HCT116 (cell line): ENCODE data around the gene RAB24. TPM values are rescaled to one million over a fixed set of nuclear protein-coding genes. Genes with fewer than 3 reads are reported as not detected.

Experiments used
- ATAC-seq: fragments of 200-7000 bp; cut with Tn5 transposase; 2 replicates; pipeline ENCODE4 v1.9.1; 2020; ENCODE audit warnings: mild to moderate bottlenecking, moderate library complexity
- BruUV-seq: library from RNA; stranded (reverse); fragments of 400-500 nt; replicated peaks from 2 replicates; lab custom pipeline; 2021; lab: Mats Ljungman, UMichigan
- CTCF ChIA-PET: fragments of 300-600 bp; sonication (Branson Sonifier 250); formaldehyde crosslinking; loops from one replicate; lab custom pipeline; 2021; ENCODE audit warnings: antibody characterized with exemption; lab: Charles Lee
- POLR2A ChIA-PET: fragments of 300-600, 350-600 bp; sonication (Branson Sonifier 250); formaldehyde crosslinking; loops from one replicate; lab custom pipeline; 2021; ENCODE audit warnings: antibody characterized with exemption; lab: Charles Lee
- RAD21 ChIA-PET, 2 experiments: fragments of 300-600 bp; sonication (Branson Sonifier 250); formaldehyde crosslinking; loops; one replicate each; lab custom pipeline; 2023; ENCODE audit warnings: low total read pairs in 2 of 2; ENCODE audit not compliant: uncharacterized antibody in 2 of 2, unreplicated experiment in 2 of 2, low non-redundant PET in 1 of 2; lab: Charles Lee
- DNase-seq: peaks from one replicate; pipeline ENCODE4 v3.0.0-alpha.2; 2010; ENCODE audit warnings: low read depth, low spot score
- H2AFZ ChIP-seq: fragments of 200-600 bp; shearing (Covaris generic), sonication (generic); 2 replicates; pipeline ENCODE4 v1.6.1; 2017; ENCODE audit warnings: low read depth, mixed run types, mixed read lengths, antibody characterized with exemption, low read length; ENCODE audit not compliant: poor library complexity, severe bottlenecking
- H3K27ac ChIP-seq: 2 replicates; pipeline ENCODE4 v1.5.1; 2012; ENCODE audit warnings: low read depth, low read length
- H3K27me3 ChIP-seq: fragments of 200-600 bp; sonication (generic); 2 replicates; pipeline ENCODE4 v1.6.1; 2016; ENCODE audit warnings: mixed run types, low read length, mixed read lengths; ENCODE audit not compliant: insufficient read depth
- H3K36me3 ChIP-seq, 2 experiments: fragments of 200-500 bp in 1 of 2; fragments of 200-600 bp in 1 of 2; sonication (Bioruptor generic) in 1 of 2; sonication (generic) in 1 of 2; 2 replicates each; pipeline versions ENCODE4 v1.5.1 to v1.6.1; 2014 to 2016; ENCODE audit warnings: low read length in 2 of 2, inconsistent platforms in 1 of 2, mixed read lengths in 1 of 2, mixed run types in 1 of 2; ENCODE audit not compliant: insufficient read depth in 2 of 2, control insufficient read depth in 1 of 2
- H3K4me1 ChIP-seq, 2 experiments: fragments of 200-600 bp in 1 of 2; sonication (generic) in 1 of 2; 2 replicates each; pipeline versions ENCODE4 v1.5.1 to v1.6.1; 2012 to 2017; ENCODE audit warnings: low read length in 2 of 2, inconsistent platforms in 1 of 2, mild to moderate bottlenecking in 1 of 2, mixed read lengths in 1 of 2, mixed run types in 1 of 2, moderate library complexity in 1 of 2; ENCODE audit not compliant: insufficient read depth in 2 of 2, control insufficient read depth in 1 of 2
- H3K4me2 ChIP-seq: fragments of 200-600 bp; sonication (generic); 2 replicates; pipeline ENCODE4 v1.6.1; 2017; ENCODE audit warnings: mixed run types, low read length, mixed read lengths
- H3K4me3 ChIP-seq, 2 experiments: fragments of 200-600 bp in 1 of 2; sonication (generic) in 1 of 2; replicated peaks in 1 of 2; 2 replicates each; pipeline ENCODE4 v1.5.1; 2011 to 2016; ENCODE audit warnings: low read length in 2 of 2, control low read depth in 1 of 2, low read depth in 1 of 2, mild to moderate bottlenecking in 1 of 2, mixed read lengths in 1 of 2, mixed run types in 1 of 2
- H3K79me2 ChIP-seq: fragments of 200-600 bp; sonication (generic); 2 replicates; pipeline ENCODE4 v1.6.1; 2017; ENCODE audit warnings: mild to moderate bottlenecking, mixed run types, low read length, moderate library complexity, mixed read lengths; ENCODE audit not compliant: insufficient read depth
- H3K9ac ChIP-seq: fragments of 200-600 bp; sonication (generic); 2 replicates; pipeline ENCODE4 v1.6.1; 2016; ENCODE audit warnings: low read length, mixed read lengths
- H3K9me2 ChIP-seq: fragments of 200-600 bp; sonication (generic), shearing (Covaris generic); 2 replicates; pipeline ENCODE4 v1.6.1; 2017; ENCODE audit warnings: mixed run types, mild to moderate bottlenecking, moderate library complexity; ENCODE audit not compliant: insufficient read depth
- H3K9me3 ChIP-seq, 2 experiments: fragments of 200-500 bp in 1 of 2; fragments of 200-600 bp in 1 of 2; sonication (Bioruptor generic) in 1 of 2; sonication (generic) in 1 of 2; 2 replicates each; pipeline ENCODE4 v1.6.1; 2014 to 2017; ENCODE audit warnings: low read length in 2 of 2, mixed read lengths in 2 of 2, inconsistent platforms in 1 of 2, low read depth in 1 of 2, mild to moderate bottlenecking in 1 of 2, mixed run types in 1 of 2, moderate library complexity in 1 of 2; ENCODE audit not compliant: control insufficient read depth in 1 of 2, insufficient read depth in 1 of 2
- H4K20me1 ChIP-seq: fragments of 200-600 bp; sonication (generic), shearing (Covaris generic); 2 replicates; pipeline ENCODE4 v1.6.1; 2017; ENCODE audit warnings: mixed run types, mild to moderate bottlenecking, moderate library complexity; ENCODE audit not compliant: insufficient read depth
- CBX3 ChIP-seq: IDR thresholded peaks from 2 replicates; pipeline ENCODE4 v1.6.1; 2012; ENCODE audit warnings: low read depth
- EZH2 ChIP-seq: fragments of 200-600 bp; sonication (generic); IDR thresholded peaks from 2 replicates; pipeline ENCODE4 v1.6.1; 2017; ENCODE audit warnings: antibody characterized with exemption, mixed run types
- EZH2phosphoT487 ChIP-seq: fragments of 200-600 bp; IDR thresholded peaks from 2 replicates; pipeline ENCODE4 v1.6.1; 2018; ENCODE audit warnings: antibody characterized with exemption, borderline replicate concordance
- JUND ChIP-seq: IDR thresholded peaks from 2 replicates; pipeline ENCODE4 v1.6.1; 2012
- POLR2A ChIP-seq: IDR thresholded peaks from 2 replicates; pipeline ENCODE4 v1.7.0; 2011; ENCODE audit warnings: borderline replicate concordance; ENCODE audit not compliant: insufficient read depth, insufficient read length; ENCODE audit errors: extremely low read depth
- POLR2AphosphoS5 ChIP-seq: IDR thresholded peaks from 2 replicates; pipeline ENCODE4 v1.6.1; 2011; ENCODE audit warnings: mild to moderate bottlenecking, low read depth, low read length, moderate library complexity
- RAD21 ChIP-seq: IDR thresholded peaks from 2 replicates; pipeline ENCODE4 v1.6.1; 2012; ENCODE audit warnings: low read depth, mild to moderate bottlenecking
- SRF ChIP-seq: IDR thresholded peaks from 2 replicates; pipeline ENCODE4 v1.6.1; 2012; ENCODE audit warnings: low read depth
- YY1 ChIP-seq: IDR thresholded peaks from 2 replicates; pipeline ENCODE4 v1.6.1; 2011; ENCODE audit warnings: low read length, low read depth, moderate library complexity, mild to moderate bottlenecking; ENCODE audit not compliant: insufficient replicate concordance; ENCODE audit errors: extremely low read depth
- ZFX ChIP-seq: fragments of 450-650 bp; IDR thresholded peaks from 2 replicates; pipeline ENCODE4 v1.6.1; 2017
- ZNF274 ChIP-seq: fragments of 200-500 bp; sonication (Bioruptor generic); IDR thresholded peaks from 2 replicates; pipeline ENCODE4 v1.6.1; 2014; ENCODE audit warnings: mild to moderate bottlenecking, low read depth, low read length, inconsistent platforms
- intact Hi-C: fragments of 100-400 bp; cut with micrococcal nuclease; formaldehyde crosslinking; loops from 2 replicates; pipeline ENCODE4 v1.10.0; 2022
- total RNA-seq: library from RNA; stranded (reverse); gene quantifications from one replicate; pipeline ENCODE4 v1.2.1, GENCODE V29; 2021; ENCODE audit not compliant: unreplicated experiment
- TF ChIP-seq, protein P1 (sequence below): IDR thresholded peaks from 2 replicates; pipeline ENCODE4 v1.6.1; 2012; ENCODE audit warnings: low read depth
- TF ChIP-seq, protein P2 (sequence below), 3 experiments: fragments of 200-600 bp in 1 of 3; sonication (generic) in 1 of 3; IDR thresholded peaks in 2 of 3; conservative IDR thresholded peaks in 1 of 3; 2 replicates each; pipeline ENCODE4 v1.5.1; 2012 to 2017; ENCODE audit warnings: low read depth in 2 of 3, low read length in 2 of 3, antibody characterized with exemption in 1 of 3, borderline replicate concordance in 1 of 3, control low read depth in 1 of 3, mild to moderate bottlenecking in 1 of 3, mixed read lengths in 1 of 3, mixed run types in 1 of 3, moderate library complexity in 1 of 3; ENCODE audit not compliant: insufficient read depth in 1 of 3
- TF ChIP-seq, protein P3 (sequence below): IDR thresholded peaks from 2 replicates; pipeline ENCODE4 v1.6.1; 2012

Gene RAB24
- total RNA-seq, 1 experiment from 2014 or later = 13.5 TPM

DNA sequence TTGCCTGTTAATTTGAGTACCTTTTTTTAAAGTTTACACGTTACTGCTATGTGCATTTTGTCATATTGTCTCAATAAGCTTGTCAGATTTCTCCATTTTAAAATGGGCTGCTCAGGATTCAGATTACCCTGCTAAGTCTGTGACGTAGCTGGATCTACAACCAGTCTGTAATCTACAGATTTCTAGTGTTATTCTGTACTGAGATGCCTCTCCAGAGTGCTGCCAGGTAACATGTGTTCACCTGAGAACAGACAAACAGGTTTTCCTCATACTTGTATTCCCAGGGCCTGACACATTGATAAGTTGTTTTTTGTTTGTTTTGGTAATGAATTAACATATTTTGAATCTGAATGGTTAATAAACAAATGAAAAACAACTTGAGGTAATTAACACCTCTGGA lies 15.3 kb downstream of the RAB24 start:
- ATAC-seq = no peak
- no TSS peak for BruUV-seq
- CTCF ChIA-PET = no interaction called here
- Histone ChIP-seq H4K20me1 (no peaks in the 10 kb centered on the region), H3K9ac (no peak overlapping the region), H3K4me1 (no peaks in the 10 kb centered on the region), H3K4me2 (no peak overlapping the region), H3K27me3 (no peaks in the 10 kb centered on the region), H2AFZ (no peak overlapping the region), H3K36me3 (peaks cover 26 to 34% of the 10 kb centered on the region in 2 experiments; a peak in 3 of 4 replicates), H3K4me3 (no peak overlapping the region), H3K9me3 (no peaks in the 10 kb centered on the region), H3K27ac (no peak overlapping the region), H3K9me2 (no peaks in the 10 kb centered on the region)
- intact Hi-C loops = no loop called here
- POLR2A ChIA-PET = no interaction called here
- RAD21 ChIA-PET = no interaction called here
- TF ChIP-seq POLR2A (no peak), POLR2AphosphoS5 (no peak), ZFX (no peak), YY1 (no peak), EZH2phosphoT487 (no peak), CBX3 (no peak), RAD21 (no peak), EZH2 (no peak), SRF (no peak), JUND (no peak), ZNF274 (no peak)
- TF ChIP-seq, protein P1, sequence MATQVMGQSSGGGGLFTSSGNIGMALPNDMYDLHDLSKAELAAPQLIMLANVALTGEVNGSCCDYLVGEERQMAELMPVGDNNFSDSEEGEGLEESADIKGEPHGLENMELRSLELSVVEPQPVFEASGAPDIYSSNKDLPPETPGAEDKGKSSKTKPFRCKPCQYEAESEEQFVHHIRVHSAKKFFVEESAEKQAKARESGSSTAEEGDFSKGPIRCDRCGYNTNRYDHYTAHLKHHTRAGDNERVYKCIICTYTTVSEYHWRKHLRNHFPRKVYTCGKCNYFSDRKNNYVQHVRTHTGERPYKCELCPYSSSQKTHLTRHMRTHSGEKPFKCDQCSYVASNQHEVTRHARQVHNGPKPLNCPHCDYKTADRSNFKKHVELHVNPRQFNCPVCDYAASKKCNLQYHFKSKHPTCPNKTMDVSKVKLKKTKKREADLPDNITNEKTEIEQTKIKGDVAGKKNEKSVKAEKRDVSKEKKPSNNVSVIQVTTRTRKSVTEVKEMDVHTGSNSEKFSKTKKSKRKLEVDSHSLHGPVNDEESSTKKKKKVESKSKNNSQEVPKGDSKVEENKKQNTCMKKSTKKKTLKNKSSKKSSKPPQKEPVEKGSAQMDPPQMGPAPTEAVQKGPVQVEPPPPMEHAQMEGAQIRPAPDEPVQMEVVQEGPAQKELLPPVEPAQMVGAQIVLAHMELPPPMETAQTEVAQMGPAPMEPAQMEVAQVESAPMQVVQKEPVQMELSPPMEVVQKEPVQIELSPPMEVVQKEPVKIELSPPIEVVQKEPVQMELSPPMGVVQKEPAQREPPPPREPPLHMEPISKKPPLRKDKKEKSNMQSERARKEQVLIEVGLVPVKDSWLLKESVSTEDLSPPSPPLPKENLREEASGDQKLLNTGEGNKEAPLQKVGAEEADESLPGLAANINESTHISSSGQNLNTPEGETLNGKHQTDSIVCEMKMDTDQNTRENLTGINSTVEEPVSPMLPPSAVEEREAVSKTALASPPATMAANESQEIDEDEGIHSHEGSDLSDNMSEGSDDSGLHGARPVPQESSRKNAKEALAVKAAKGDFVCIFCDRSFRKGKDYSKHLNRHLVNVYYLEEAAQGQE = no peak
- TF ChIP-seq, protein P2, sequence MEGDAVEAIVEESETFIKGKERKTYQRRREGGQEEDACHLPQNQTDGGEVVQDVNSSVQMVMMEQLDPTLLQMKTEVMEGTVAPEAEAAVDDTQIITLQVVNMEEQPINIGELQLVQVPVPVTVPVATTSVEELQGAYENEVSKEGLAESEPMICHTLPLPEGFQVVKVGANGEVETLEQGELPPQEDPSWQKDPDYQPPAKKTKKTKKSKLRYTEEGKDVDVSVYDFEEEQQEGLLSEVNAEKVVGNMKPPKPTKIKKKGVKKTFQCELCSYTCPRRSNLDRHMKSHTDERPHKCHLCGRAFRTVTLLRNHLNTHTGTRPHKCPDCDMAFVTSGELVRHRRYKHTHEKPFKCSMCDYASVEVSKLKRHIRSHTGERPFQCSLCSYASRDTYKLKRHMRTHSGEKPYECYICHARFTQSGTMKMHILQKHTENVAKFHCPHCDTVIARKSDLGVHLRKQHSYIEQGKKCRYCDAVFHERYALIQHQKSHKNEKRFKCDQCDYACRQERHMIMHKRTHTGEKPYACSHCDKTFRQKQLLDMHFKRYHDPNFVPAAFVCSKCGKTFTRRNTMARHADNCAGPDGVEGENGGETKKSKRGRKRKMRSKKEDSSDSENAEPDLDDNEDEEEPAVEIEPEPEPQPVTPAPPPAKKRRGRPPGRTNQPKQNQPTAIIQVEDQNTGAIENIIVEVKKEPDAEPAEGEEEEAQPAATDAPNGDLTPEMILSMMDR (IDR thresholded peaks at IDR 0.05 in 2 of 3, conservative IDR thresholded peaks at IDR 0.05 in 1 of 3; ENCODE audit: borderline replicate concordance in 1 of 3, insufficient read depth in 1 of 3, low read depth in 2 of 3, low read length in 2 of 3) = no peak
- TF ChIP-seq, protein P3, sequence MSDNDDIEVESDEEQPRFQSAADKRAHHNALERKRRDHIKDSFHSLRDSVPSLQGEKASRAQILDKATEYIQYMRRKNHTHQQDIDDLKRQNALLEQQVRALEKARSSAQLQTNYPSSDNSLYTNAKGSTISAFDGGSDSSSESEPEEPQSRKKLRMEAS = no peak
- TF ChIP-seq, all 23 proteins: peak for 0
- no peaks in the 10 kb centered on the region for H3K79me2 ChIP-seq
- DNase-seq = no peak
